Neural progenitor cell (in vitro differentiated cells): ENCODE measurements around the gene HSD17B13. TPM values are rescaled to one million over a fixed set of nuclear protein-coding genes. Genes with fewer than 3 reads are reported as not detected.

Experiments
- DNase-seq: peaks from one replicate; pipeline ENCODE4 v3.0.0-alpha.2; 2016; ENCODE audit warnings: low spot score
- H2AFZ ChIP-seq: fragments of 200-600 bp; sonication (generic); replicated peaks from 2 replicates; pipeline ENCODE4 v1.6.1; 2016; ENCODE audit warnings: antibody characterized with exemption
- H3F3A ChIP-seq: fragments of 200-600 bp; sonication (generic); 2 replicates; pipeline ENCODE4 v1.6.1; 2016; ENCODE audit warnings: antibody characterized with exemption, low read depth
- H3K27ac ChIP-seq: fragments of 200-600 bp; sonication (generic); 2 replicates; pipeline ENCODE4 v1.5.1; 2016; ENCODE audit warnings: mild to moderate bottlenecking
- H3K27me3 ChIP-seq: fragments of 200-600 bp; sonication (generic); 2 replicates; pipeline ENCODE4 v1.6.1; 2016; ENCODE audit warnings: mild to moderate bottlenecking, moderate library complexity
- H3K36me3 ChIP-seq: fragments of 200-600 bp; sonication (generic); 2 replicates; pipeline ENCODE4 v1.5.1; 2016
- H3K4me1 ChIP-seq: fragments of 200-600 bp; sonication (generic); 2 replicates; pipeline ENCODE4 v1.6.1; 2016; ENCODE audit warnings: mixed run types
- H3K4me2 ChIP-seq: fragments of 200-600 bp; sonication (generic); 2 replicates; pipeline ENCODE4 v1.6.1; 2016
- H3K4me3 ChIP-seq: fragments of 200-600 bp; sonication (generic); 2 replicates; pipeline ENCODE4 v1.5.1; 2016
- H3K79me2 ChIP-seq: fragments of 200-600 bp; sonication (generic); 2 replicates; pipeline ENCODE4 v1.6.1; 2016; ENCODE audit warnings: low read depth
- H3K9ac ChIP-seq: fragments of 200-600 bp; sonication (generic); 2 replicates; pipeline ENCODE4 v1.6.1; 2016
- H3K9me3 ChIP-seq: fragments of 200-600 bp; sonication (generic); 2 replicates; pipeline ENCODE4 v1.5.1; 2016; ENCODE audit warnings: low read depth
- H4K20me1 ChIP-seq: fragments of 200-600 bp; sonication (generic); 2 replicates; pipeline ENCODE4 v1.6.1; 2016; ENCODE audit warnings: low read depth
- H3K27ac Mint-ChIP-seq: 3 replicates; pipeline ENCODE4 v1.8.0; 2021; ENCODE audit warnings: mixed read lengths
- H3K27me3 Mint-ChIP-seq: 2 replicates; pipeline ENCODE4 v1.8.0; 2022; ENCODE audit warnings: low read depth, mild to moderate bottlenecking, inconsistent platforms, moderate library complexity, mixed read lengths; ENCODE audit not compliant: insufficient read depth
- H3K36me3 Mint-ChIP-seq: 3 replicates; pipeline ENCODE4 v1.8.0; 2021; ENCODE audit warnings: mixed read lengths
- H3K4me1 Mint-ChIP-seq: 3 replicates; pipeline ENCODE4 v1.8.0; 2021; ENCODE audit warnings: mixed read lengths
- H3K4me3 Mint-ChIP-seq: 3 replicates; pipeline ENCODE4 v1.8.0; 2021; ENCODE audit warnings: mild to moderate bottlenecking, moderate library complexity, mixed read lengths
- H3K9me3 Mint-ChIP-seq: 3 replicates; pipeline ENCODE4 v1.8.0; 2020; ENCODE audit warnings: mixed read lengths
- CTCF ChIP-seq: fragments of 200-600 bp; sonication (generic); IDR thresholded peaks from 2 replicates; pipeline ENCODE4 v1.5.1; 2017; ENCODE audit warnings: antibody characterized with exemption, mild to moderate bottlenecking
- EZH2 ChIP-seq: fragments of 200-600 bp; sonication (generic); IDR thresholded peaks from 2 replicates; pipeline ENCODE4 v1.6.1; 2017; ENCODE audit warnings: antibody characterized with exemption, mild to moderate bottlenecking, moderate library complexity
- EZH2phosphoT487 ChIP-seq: fragments of 200-600 bp; sonication (generic); IDR thresholded peaks from 2 replicates; pipeline ENCODE4 v1.6.1; 2017; ENCODE audit warnings: antibody characterized with exemption
- total RNA-seq: library from RNA; depleted of rRNA; stranded (reverse); fragments of >200 nt; gene quantifications from 2 replicates; pipeline ENCODE4 v1.2.3, GENCODE V29; 2015; ENCODE audit warnings: low replicate concordance

HSD17B13 gene
- total RNA-seq, 1 donor from 2014 or later: 0.60 TPM

- Histone ChIP-seq H3K4me3 (no peak overlapping the region), H3K36me3 (no peaks in the 10 kb centered on the region), H3K9me3 (no peaks in the 10 kb centered on the region), H3K27me3 (no peaks in the 10 kb centered on the region), H3K4me2 (no peak overlapping the region), H3K4me1 (no peaks in the 10 kb centered on the region), H2AFZ (no peak overlapping the region), H3K9ac (no peak overlapping the region), H3F3A (no peaks in the 10 kb centered on the region), H4K20me1 (no peaks in the 10 kb centered on the region), H3K79me2 (no peaks in the 10 kb centered on the region), H3K27ac (no peak overlapping the region)
- DNase-seq: no peak
- H3K27ac Mint-ChIP-seq: no peak overlapping the region
- TF ChIP-seq CTCF (no peak), EZH2 (no peak), EZH2phosphoT487 (no peak)
- H3K4me3 Mint-ChIP-seq: no peak overlapping the region
- H3K36me3 Mint-ChIP-seq: peaks cover 19% of the 10 kb centered on the region
- no peaks in the 10 kb centered on the region for H3K27me3 Mint-ChIP-seq
- peaks cover 28% of the 10 kb centered on the region for H3K9me3 Mint-ChIP-seq
- no peaks in the 10 kb centered on the region for H3K4me1 Mint-ChIP-seq
Measured at GRCh38 chr4:87330761-87331160, 8.1 kb upstream of the HSD17B13 start.

GRCh38 chr4:87327136-87327535 is 4.5 kb upstream of the HSD17B13 start:
- Histone ChIP-seq H3F3A (no peaks in the 10 kb centered on the region), H3K27ac (no peak overlapping the region), H2AFZ (no peak overlapping the region), H3K27me3 (no peaks in the 10 kb centered on the region), H3K9ac (no peak overlapping the region), H3K9me3 (no peaks in the 10 kb centered on the region), H4K20me1 (no peaks in the 10 kb centered on the region), H3K4me2 (no peak overlapping the region), H3K4me1 (no peaks in the 10 kb centered on the region), H3K79me2 (no peaks in the 10 kb centered on the region), H3K4me3 (no peak overlapping the region), H3K36me3 (no peaks in the 10 kb centered on the region)
- no peaks in the 10 kb centered on the region for H3K27me3 Mint-ChIP-seq
- no peak overlapping the region for H3K27ac Mint-ChIP-seq
- no peak for DNase-seq
- H3K36me3 Mint-ChIP-seq: peaks cover 2% of the 10 kb centered on the region
- TF ChIP-seq EZH2phosphoT487: no peak
- no peak for TF ChIP-seq EZH2
- no peak for TF ChIP-seq CTCF
- no peaks in the 10 kb centered on the region for H3K4me1 Mint-ChIP-seq
- H3K4me3 Mint-ChIP-seq: no peak overlapping the region
- peaks cover 8% of the 10 kb centered on the region for H3K9me3 Mint-ChIP-seq

- Mint-ChIP-seq H3K27me3 (no peaks in the 10 kb centered on the region), H3K27ac (no peak overlapping the region), H3K4me3 (no peak overlapping the region), H3K36me3 (peaks cover 2% of the 10 kb centered on the region), H3K9me3 (peaks cover 8% of the 10 kb centered on the region), H3K4me1 (no peaks in the 10 kb centered on the region)
- Histone ChIP-seq H3K4me3 (no peak overlapping the region), H3K4me2 (no peak overlapping the region), H3K4me1 (no peaks in the 10 kb centered on the region), H4K20me1 (no peaks in the 10 kb centered on the region), H2AFZ (no peak overlapping the region), H3K9ac (no peak overlapping the region), H3K27ac (no peak overlapping the region), H3K36me3 (no peaks in the 10 kb centered on the region), H3K27me3 (no peaks in the 10 kb centered on the region), H3K79me2 (no peaks in the 10 kb centered on the region), H3K9me3 (no peaks in the 10 kb centered on the region), H3F3A (no peaks in the 10 kb centered on the region)
- TF ChIP-seq EZH2phosphoT487 (no peak), CTCF (no peak), EZH2 (no peak)
- DNase-seq: no peak
Measured at GRCh38 chr4:87326460-87326859, 3.8 kb upstream of the HSD17B13 start.

- Histone ChIP-seq H3K27me3 (no peaks in the 10 kb centered on the region), H3K79me2 (no peaks in the 10 kb centered on the region), H3K4me3 (no peak overlapping the region), H3K9ac (no peak overlapping the region), H3K4me2 (no peak overlapping the region), H3K36me3 (no peaks in the 10 kb centered on the region), H3K4me1 (no peaks in the 10 kb centered on the region), H3K27ac (no peak overlapping the region), H2AFZ (no peak overlapping the region), H4K20me1 (no peaks in the 10 kb centered on the region), H3F3A (no peaks in the 10 kb centered on the region), H3K9me3 (no peaks in the 10 kb centered on the region)
- H3K27me3 Mint-ChIP-seq: no peaks in the 10 kb centered on the region
- H3K9me3 Mint-ChIP-seq: peaks cover 2% of the 10 kb centered on the region
- TF ChIP-seq CTCF (no peak), EZH2phosphoT487 (no peak), EZH2 (no peak)
- no peak overlapping the region for H3K4me3 Mint-ChIP-seq
- H3K36me3 Mint-ChIP-seq: peaks cover 2% of the 10 kb centered on the region
- H3K4me1 Mint-ChIP-seq: no peaks in the 10 kb centered on the region
- H3K27ac Mint-ChIP-seq: no peak overlapping the region
- DNase-seq: no peak
Measured at GRCh38 chr4:87321888-87322287, 794 bp downstream of the HSD17B13 start.
